ENCODE data around the gene IFNL4. TPM values are rescaled to one million over a fixed set of nuclear protein-coding genes. Genes with fewer than 3 reads are reported as not detected.
"Not testable (repeated sequence)": the region's sequence is repeated elsewhere in the genome, so short reads cannot be mapped to it uniquely, and the experiment has no call there.

IFNL4 gene
- total RNA-seq, 2 donors from 2014 or later = not detected

GRCh38 chr19:39246951-39247669, 1.5 kb downstream of the IFNL4 start:
- intact Hi-C loops (cut with DNase I) = no loop called here
- no peak overlapping the region for H3K4me3 ChIP-seq
- no peaks in the 10 kb centered on the region for H3K36me3 ChIP-seq (replicated peaks in 1 of 2; ENCODE audit: insufficient read depth in 1 of 2, low read depth in 2 of 2)
- H3K9me3 ChIP-seq = no peaks in the 10 kb centered on the region
- no peak overlapping the region for H3K27ac ChIP-seq
- peak; percentile 41 for ATAC-seq
- peak in 2 of 4 donors; percentile 34 to 38 for DNase-seq
- TF ChIP-seq POLR2A (IDR thresholded peaks at IDR 0.05) = no peak
- TF ChIP-seq, protein P1, sequence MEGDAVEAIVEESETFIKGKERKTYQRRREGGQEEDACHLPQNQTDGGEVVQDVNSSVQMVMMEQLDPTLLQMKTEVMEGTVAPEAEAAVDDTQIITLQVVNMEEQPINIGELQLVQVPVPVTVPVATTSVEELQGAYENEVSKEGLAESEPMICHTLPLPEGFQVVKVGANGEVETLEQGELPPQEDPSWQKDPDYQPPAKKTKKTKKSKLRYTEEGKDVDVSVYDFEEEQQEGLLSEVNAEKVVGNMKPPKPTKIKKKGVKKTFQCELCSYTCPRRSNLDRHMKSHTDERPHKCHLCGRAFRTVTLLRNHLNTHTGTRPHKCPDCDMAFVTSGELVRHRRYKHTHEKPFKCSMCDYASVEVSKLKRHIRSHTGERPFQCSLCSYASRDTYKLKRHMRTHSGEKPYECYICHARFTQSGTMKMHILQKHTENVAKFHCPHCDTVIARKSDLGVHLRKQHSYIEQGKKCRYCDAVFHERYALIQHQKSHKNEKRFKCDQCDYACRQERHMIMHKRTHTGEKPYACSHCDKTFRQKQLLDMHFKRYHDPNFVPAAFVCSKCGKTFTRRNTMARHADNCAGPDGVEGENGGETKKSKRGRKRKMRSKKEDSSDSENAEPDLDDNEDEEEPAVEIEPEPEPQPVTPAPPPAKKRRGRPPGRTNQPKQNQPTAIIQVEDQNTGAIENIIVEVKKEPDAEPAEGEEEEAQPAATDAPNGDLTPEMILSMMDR (IDR thresholded peaks at IDR 0.05) = no peak
- 34 to 49% methylated on average over 18 to 38 of the region's 42 CpGs for WGBS, 2 donors
- H3K4me1 ChIP-seq = peaks cover 13% of the 10 kb centered on the region
- peaks cover 0 to 10% of the 10 kb centered on the region in 2 donors for H3K27me3 ChIP-seq

- H3K4me3 ChIP-seq; H3K9me3 ChIP-seq; H3K27me3 ChIP-seq; DNase-seq; intact Hi-C loops (cut with DNase I); H3K36me3 ChIP-seq (replicated peaks in 1 of 2; ENCODE audit: insufficient read depth in 1 of 2, low read depth in 2 of 2); H3K27ac ChIP-seq: not testable (repeated sequence)
- no CpG with 5 or more reads among the region's 1 CpG for WGBS, 2 donors
- peak; percentile 72 for ATAC-seq
- peaks cover 13% of the 10 kb centered on the region for H3K4me1 ChIP-seq
Measured at GRCh38 chr19:39245166-39245565, 3.5 kb downstream of the IFNL4 start.

DNA sequence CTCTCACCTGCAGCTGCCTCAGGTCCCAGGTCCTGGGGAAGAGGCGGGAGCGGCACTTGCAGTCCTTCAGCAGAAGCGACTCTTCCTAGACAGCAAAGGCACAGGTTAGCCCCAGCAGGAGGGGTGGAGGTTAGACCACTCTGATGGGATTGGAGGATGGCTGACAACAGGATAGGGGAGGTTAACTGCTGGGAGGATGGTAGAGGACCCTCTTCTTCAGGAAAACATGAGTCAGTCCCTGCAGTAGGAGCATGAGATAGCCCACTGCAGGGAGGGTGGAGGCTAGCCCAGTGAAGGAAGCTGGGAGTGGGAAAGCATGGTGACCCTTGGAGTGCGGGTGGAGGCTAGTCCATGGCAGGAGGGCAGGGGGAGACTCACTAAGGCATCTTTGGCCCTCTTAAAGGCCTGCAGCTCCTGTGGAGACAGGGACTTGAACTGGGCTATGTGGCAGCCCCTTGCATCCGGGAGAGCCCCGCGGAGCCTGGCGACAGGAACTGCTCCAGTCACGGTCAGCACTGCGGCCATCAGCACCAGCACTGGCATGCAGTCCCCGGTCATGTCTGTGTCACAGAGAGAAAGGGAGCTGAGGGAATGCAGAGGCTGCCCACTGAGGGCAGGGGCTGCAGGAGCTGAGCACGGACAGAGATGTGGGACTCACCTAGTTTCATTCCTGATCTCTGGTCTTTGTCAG, 4.1 kb downstream of the IFNL4 start, which contains the start of gene IFNL3:
IFNL3 (minus strand) TSS at position 597 of the 691 bp plus-strand sequence; CDS start at position 558, 39 bp downstream.
- not testable (repeated sequence) for H3K27me3 ChIP-seq, H3K9me3 ChIP-seq
- 93 to 96% methylated on average over 4 to 6 of the region's 12 CpGs for WGBS, 2 donors

DNA sequence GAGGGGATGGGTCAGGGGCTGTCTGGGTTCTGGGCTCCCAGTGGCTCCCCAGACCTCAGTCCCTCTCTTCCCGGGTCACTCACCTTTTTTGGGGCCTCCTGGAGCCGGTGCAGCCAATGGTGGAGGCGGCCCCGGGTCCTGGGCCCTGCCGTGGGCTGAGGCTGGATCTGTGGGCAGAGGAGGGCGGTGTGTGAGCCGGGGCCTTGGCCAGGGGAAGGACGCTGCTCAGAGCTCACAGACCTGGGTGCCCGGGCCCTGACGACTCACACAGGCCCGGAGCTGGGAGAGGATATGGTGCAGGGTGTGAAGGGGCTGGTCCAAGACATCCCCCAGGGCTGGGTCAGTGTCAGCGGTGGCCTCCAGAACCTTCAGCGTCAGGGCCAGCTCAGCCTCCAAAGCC, 4.9 kb downstream of the IFNL4 start:
- ATAC-seq; H3K27me3 ChIP-seq; DNase-seq; intact Hi-C loops (cut with DNase I); H3K36me3 ChIP-seq (replicated peaks in 1 of 2; ENCODE audit: insufficient read depth in 1 of 2, low read depth in 2 of 2); H3K27ac ChIP-seq; H3K9me3 ChIP-seq; H3K4me3 ChIP-seq: not testable (repeated sequence)
- WGBS, 2 donors = 86 to 89% methylated on average over 2 to 12 of the region's 13 CpGs
- peaks cover 13% of the 10 kb centered on the region for H3K4me1 ChIP-seq

More for the DNA sequence above, 4.1 kb downstream of the IFNL4 start, which contains the start of gene IFNL3:
- ATAC-seq; intact Hi-C loops (cut with DNase I); H3K27ac ChIP-seq; DNase-seq; H3K4me3 ChIP-seq; H3K36me3 ChIP-seq (replicated peaks in 1 of 2; ENCODE audit: insufficient read depth in 1 of 2, low read depth in 2 of 2): not testable (repeated sequence)
- peaks cover 13% of the 10 kb centered on the region for H3K4me1 ChIP-seq

- no peak overlapping the region for H3K4me3 ChIP-seq
- intact Hi-C loops (cut with DNase I) = no loop called here
- H3K9me3 ChIP-seq = no peaks in the 10 kb centered on the region
- H3K27me3 ChIP-seq = no peaks in the 10 kb centered on the region
- H3K36me3 ChIP-seq (replicated peaks in 1 of 2; ENCODE audit: insufficient read depth in 1 of 2, low read depth in 2 of 2) = no peaks in the 10 kb centered on the region
- ATAC-seq (no peak), DNase-seq (no peak)
- H3K4me1 ChIP-seq = peaks cover 15% of the 10 kb centered on the region
- WGBS, 2 donors = 87 to 95% methylated on average over 7 of the region's 7 CpGs
- H3K27ac ChIP-seq = no peak overlapping the region
- TF ChIP-seq POLR2A (IDR thresholded peaks at IDR 0.05) = no peak
- TF ChIP-seq, protein P1 (IDR thresholded peaks at IDR 0.05) = no peak
Measured at GRCh38 chr19:39240421-39240820, 8.2 kb downstream of the IFNL4 start.

DNA sequence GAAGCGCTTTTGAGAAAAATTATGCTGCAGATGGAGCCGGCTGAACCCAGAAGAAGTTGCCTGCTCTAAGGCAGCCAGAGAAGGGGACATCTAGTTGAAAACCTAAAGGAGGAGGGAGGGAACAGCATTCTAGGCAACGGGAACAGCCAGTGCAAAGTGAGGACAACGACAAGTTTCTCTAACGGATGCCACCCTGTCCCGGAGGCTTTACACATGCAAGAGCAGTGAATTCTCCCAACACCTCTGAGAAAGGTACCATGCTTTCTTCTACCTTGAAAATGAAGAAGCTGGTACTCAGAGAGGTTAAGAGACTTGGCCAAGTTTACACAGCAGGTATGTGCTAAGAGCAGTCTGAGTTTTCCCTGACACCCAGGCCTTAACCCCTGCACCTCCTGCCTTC, 9.7 kb downstream of the IFNL4 start:
- H3K9me3 ChIP-seq = no peaks in the 10 kb centered on the region
- 90 to 91% methylated on average over 6 of the region's 6 CpGs for WGBS, 2 donors
- TF ChIP-seq POLR2A (IDR thresholded peaks at IDR 0.05) = no peak
- TF ChIP-seq, protein P1 (IDR thresholded peaks at IDR 0.05) = no peak
- no peak overlapping the region for H3K27ac ChIP-seq
- no peaks in the 10 kb centered on the region for H3K27me3 ChIP-seq
- DNase-seq (no peak), ATAC-seq (no peak)
- no peaks in the 10 kb centered on the region for H3K36me3 ChIP-seq (replicated peaks in 1 of 2; ENCODE audit: insufficient read depth in 1 of 2, low read depth in 2 of 2)
- intact Hi-C loops (cut with DNase I) = no loop called here
- peaks cover 15% of the 10 kb centered on the region for H3K4me1 ChIP-seq
- H3K4me3 ChIP-seq = no peak overlapping the region
